H1 (cell line): Measurements from ENCODE around the gene UBE2H. TPM values are rescaled to one million over a fixed set of nuclear protein-coding genes. Genes with fewer than 3 reads are reported as not detected.

Source experiments
- CTCF ChIA-PET: fragments of 300-600 bp; sonication (Branson Sonifier 250); formaldehyde crosslinking; loops from one replicate; lab custom pipeline; 2021; ENCODE audit not compliant: partially characterized antibody; lab: Charles Lee
- POLR2A ChIA-PET: fragments of 300-600 bp; sonication (Branson Sonifier 250); formaldehyde crosslinking; loops from one replicate; lab custom pipeline; 2021; ENCODE audit warnings: inconsistent platforms; ENCODE audit not compliant: partially characterized antibody; lab: Charles Lee
- DNase-seq, 2 experiments: peaks; one replicate each; pipeline versions ENCODE4 v3.0.0 to v3.0.0-alpha.2; 2010 to 2022; ENCODE audit warnings: low spot score in 2 of 2, low read depth in 1 of 2, mixed read lengths in 1 of 2
- FAIRE-seq: peaks from 2 replicates; lab custom pipeline; 2011; peaks lifted over from hg19 to GRCh38; lab: Jason Lieb, UNC
- H2AFZ ChIP-seq: 2 replicates; pipeline ENCODE4 v1.8.1; 2012; ENCODE audit warnings: low read length, inconsistent platforms
- H2AK5ac ChIP-seq: 2 replicates; pipeline ENCODE4 v1.6.1; 2013; ENCODE audit warnings: low read depth, low read length
- H2BK120ac ChIP-seq: replicated peaks from 2 replicates; pipeline ENCODE3; 2013; ENCODE audit warnings: low read depth, low read length, inconsistent platforms
- H2BK12ac ChIP-seq: 2 replicates; pipeline ENCODE4 v1.6.1; 2013; ENCODE audit warnings: low read depth, low read length
- H2BK15ac ChIP-seq: 2 replicates; pipeline ENCODE4 v1.6.1; 2013; ENCODE audit warnings: low read length
- H2BK20ac ChIP-seq: 2 replicates; pipeline ENCODE4 v1.6.1; 2013; ENCODE audit warnings: low read length
- H2BK5ac ChIP-seq: 2 replicates; pipeline ENCODE4 v1.6.1; 2013; ENCODE audit warnings: low read depth, low read length
- H3K14ac ChIP-seq: 2 replicates; pipeline ENCODE4 v1.6.1; 2013; ENCODE audit warnings: inconsistent platforms; ENCODE audit not compliant: insufficient read length
- H3K18ac ChIP-seq: 2 replicates; pipeline ENCODE4 v1.6.1; 2013; ENCODE audit warnings: low read length; ENCODE audit errors: extremely low read depth
- H3K23ac ChIP-seq: 2 replicates; pipeline ENCODE4 v1.6.1; 2013; ENCODE audit warnings: inconsistent platforms; ENCODE audit not compliant: insufficient read length
- H3K23me2 ChIP-seq: 2 replicates; pipeline ENCODE4 v1.6.1; 2013; ENCODE audit warnings: low read depth, low read length
- H3K27ac ChIP-seq: 2 replicates; pipeline ENCODE4 v1.6.1; 2011; ENCODE audit warnings: low read depth, low read length, inconsistent platforms
- H3K27me3 ChIP-seq, 4 experiments: replicated peaks in 1 of 4; 1 replicate in 1 of 4; 2 replicates in 3 of 4; pipeline versions ENCODE4 v1.6.1 to v1.8.1; 2011 to 2013; ENCODE audit warnings: low read length in 3 of 4, mild to moderate bottlenecking in 3 of 4, inconsistent platforms in 2 of 4, mixed read lengths in 2 of 4, moderate library complexity in 1 of 4; ENCODE audit not compliant: control insufficient read depth in 3 of 4, insufficient read depth in 3 of 4; ENCODE audit errors: extremely low read depth in 1 of 4
- H3K36me3 ChIP-seq, 4 experiments: 2 replicates each; pipeline versions ENCODE4 v1.6.1 to v1.8.1; 2011 to 2013; ENCODE audit warnings: mild to moderate bottlenecking in 4 of 4, low read length in 3 of 4, moderate library complexity in 2 of 4, control low read depth in 1 of 4, inconsistent platforms in 1 of 4; ENCODE audit not compliant: insufficient read depth in 4 of 4, control insufficient read depth in 2 of 4
- H3K4ac ChIP-seq: replicated peaks from 2 replicates; pipeline ENCODE3; 2013; ENCODE audit warnings: low read length, low read depth, mixed read lengths, inconsistent platforms; ENCODE audit not compliant: insufficient read length
- H3K4me1 ChIP-seq, 4 experiments: replicated peaks in 1 of 4; 1 replicate in 1 of 4; 2 replicates in 3 of 4; pipeline versions ENCODE4 v1.6.1 to v1.8.1; 2011 to 2013; ENCODE audit warnings: low read length in 3 of 4, inconsistent platforms in 2 of 4, mixed read lengths in 1 of 4; ENCODE audit not compliant: insufficient read depth in 4 of 4, control insufficient read depth in 3 of 4
- H3K4me2 ChIP-seq, 2 experiments: 2 replicates each; pipeline versions ENCODE4 v1.6.1 to v1.8.1; 2011 to 2013; ENCODE audit warnings: low read depth in 2 of 2, low read length in 2 of 2, control low read depth in 1 of 2, inconsistent platforms in 1 of 2, mild to moderate bottlenecking in 1 of 2; ENCODE audit not compliant: insufficient read depth in 1 of 2
- H3K4me3 ChIP-seq, 4 experiments: fragments of 200-600, 300-600 bp in 1 of 4; sonication (generic), shearing (Covaris generic), sonication (Bioruptor Twin) in 1 of 4; 2 replicates each; pipeline versions ENCODE4 v1.5.1 to v1.8.1; 2011 to 2016; ENCODE audit warnings: low read length in 4 of 4, low read depth in 3 of 4, control low read depth in 2 of 4, inconsistent platforms in 2 of 4, mild to moderate bottlenecking in 2 of 4, mixed read lengths in 1 of 4, moderate library complexity in 1 of 4; ENCODE audit not compliant: insufficient read depth in 2 of 4; ENCODE audit errors: extremely low read depth in 1 of 4
- H3K56ac ChIP-seq: replicated peaks from 2 replicates; pipeline ENCODE3; 2013; ENCODE audit warnings: low read depth, mild to moderate bottlenecking, mixed read lengths, low read length, inconsistent platforms; ENCODE audit not compliant: insufficient read length
- H3K79me1 ChIP-seq: 2 replicates; pipeline ENCODE4 v1.6.1; 2013; ENCODE audit warnings: low read depth, low read length, control low read depth
- H3K79me2 ChIP-seq, 2 experiments: 2 replicates each; pipeline versions ENCODE4 v1.6.1 to v1.8.1; 2012 to 2013; ENCODE audit warnings: low read length in 2 of 2, mild to moderate bottlenecking in 2 of 2, inconsistent platforms in 1 of 2; ENCODE audit not compliant: insufficient read depth in 2 of 2, control insufficient read depth in 1 of 2
- H3K9ac ChIP-seq, 4 experiments: replicated peaks in 1 of 4; 1 replicate in 1 of 4; 2 replicates in 3 of 4; pipeline versions ENCODE4 v1.6.1 to v1.8.1; 2011 to 2013; ENCODE audit warnings: low read depth in 3 of 4, low read length in 3 of 4, control low read depth in 2 of 4, mild to moderate bottlenecking in 2 of 4, moderate library complexity in 2 of 4, inconsistent platforms in 1 of 4; ENCODE audit errors: extremely low read depth in 1 of 4
- H3K9me3 ChIP-seq, 2 experiments: 2 replicates each; pipeline versions ENCODE4 v1.6.1 to v1.8.1; 2012 to 2013; ENCODE audit warnings: mild to moderate bottlenecking in 2 of 2, moderate library complexity in 2 of 2, control low read depth in 1 of 2, inconsistent platforms in 1 of 2, low read depth in 1 of 2, low read length in 1 of 2, mixed read lengths in 1 of 2; ENCODE audit not compliant: insufficient read depth in 2 of 2
- H4K20me1 ChIP-seq, 2 experiments: replicated peaks in 1 of 2; 2 replicates each; pipeline versions ENCODE3 to v1.8.1; 2011 to 2013; ENCODE audit warnings: inconsistent platforms in 2 of 2, low read length in 2 of 2, mild to moderate bottlenecking in 1 of 2; ENCODE audit not compliant: insufficient read depth in 2 of 2, control insufficient read depth in 1 of 2
- H4K5ac ChIP-seq: 2 replicates; pipeline ENCODE4 v1.6.1; 2013; ENCODE audit warnings: low read length, low read depth, mixed read lengths, inconsistent platforms; ENCODE audit not compliant: insufficient read length
- H4K8ac ChIP-seq: 2 replicates; pipeline ENCODE4 v1.8.0; 2013; ENCODE audit warnings: mild to moderate bottlenecking, moderate library complexity, low read length, inconsistent platforms; ENCODE audit not compliant: insufficient read depth; ENCODE audit errors: extremely low read depth
- H4K91ac ChIP-seq: replicated peaks from 2 replicates; pipeline ENCODE3; 2013; ENCODE audit warnings: low read length, mixed read lengths, inconsistent platforms; ENCODE audit not compliant: insufficient read length
- POLR2AphosphoS5 ChIP-seq: IDR thresholded peaks from 2 replicates; pipeline ENCODE4 v1.6.1; 2011; ENCODE audit warnings: low read depth, low read length
- RAD21 ChIP-seq, 2 experiments: IDR thresholded peaks in 1 of 2; conservative IDR thresholded peaks in 1 of 2; 2 replicates each; pipeline ENCODE4 v1.6.1; 2011; ENCODE audit warnings: low read depth in 2 of 2, low read length in 2 of 2, improper control_type of control experiment in 1 of 2, inconsistent platforms in 1 of 2, mild to moderate bottlenecking in 1 of 2, moderate library complexity in 1 of 2
- SRF ChIP-seq: IDR thresholded peaks from 2 replicates; pipeline ENCODE4 v1.6.1; 2011; ENCODE audit warnings: mild to moderate bottlenecking, low read depth, low read length, moderate library complexity
- WGBS, 2 experiments: shearing (Covaris generic) in 1 of 2; methylation state at CpG; one replicate each; pipeline versions ENCODE4 v1.1.6 to v1.1.7; 2013 to 2015; ENCODE audit warnings: low lambda C conversion rate in 2 of 2, mixed read lengths in 2 of 2, inconsistent platforms in 1 of 2, low coverage in 1 of 2, missing lambda C conversion rate in 1 of 2; ENCODE audit not compliant: insufficient replicate concordance in 2 of 2, insufficient coverage in 1 of 2, insufficient read length in 1 of 2; ENCODE audit errors: extremely low coverage in 1 of 2, missing lambda C conversion rate in 1 of 2; 5-methylcytosine and 5-hydroxymethylcytosine counted together
- polyA plus RNA-seq, 7 experiments: library from polyadenylated mRNA; depleted of rRNA in 3 of 7; stranded (reverse) in 5 of 7; unstranded in 2 of 7; fragments of >200 nt in 5 of 7; fragments of 200-250 nt in 2 of 7; gene quantifications; 1 replicate in 5 of 7; 2 replicates in 1 of 7; 4 replicates in 1 of 7; pipeline versions ENCODE4 v1.2.1 to v1.2.3, GENCODE V29; 2011 to 2013; ENCODE audit warnings: missing spikeins in 2 of 7, mixed read lengths in 2 of 7
- total RNA-seq: library from RNA; stranded (reverse); fragmentation: NEBNext Ultra II Directional; extraction: Animal tissue kit (Norgen Biotek cat#: 25700); gene quantifications from 2 replicates; pipeline ENCODE4 v1.2.1, GENCODE V29; 2021
- TF ChIP-seq, protein P1 (sequence below), 3 experiments: IDR thresholded peaks; 1 replicate in 2 of 3; 2 replicates in 1 of 3; pipeline versions ENCODE4 v1.5.1 to v1.6.1; 2011; ENCODE audit warnings: low read length in 3 of 3, mild to moderate bottlenecking in 3 of 3, inconsistent platforms in 2 of 3, low read depth in 1 of 3, moderate library complexity in 1 of 3; ENCODE audit not compliant: insufficient read depth in 1 of 3; ENCODE audit errors: control extremely low read depth in 1 of 3
- TF ChIP-seq, protein P2 (sequence below): IDR thresholded peaks from 2 replicates; pipeline ENCODE4 v1.6.1; 2011; ENCODE audit warnings: low read length, improper control_type of control experiment

UBE2H gene
- total and polyA plus RNA-seq, 2 of the 8 experiments (the other 6 are each of a cell fraction or from before 2014, with no cell fraction given): 30.6 to 62.2 TPM

DNA sequence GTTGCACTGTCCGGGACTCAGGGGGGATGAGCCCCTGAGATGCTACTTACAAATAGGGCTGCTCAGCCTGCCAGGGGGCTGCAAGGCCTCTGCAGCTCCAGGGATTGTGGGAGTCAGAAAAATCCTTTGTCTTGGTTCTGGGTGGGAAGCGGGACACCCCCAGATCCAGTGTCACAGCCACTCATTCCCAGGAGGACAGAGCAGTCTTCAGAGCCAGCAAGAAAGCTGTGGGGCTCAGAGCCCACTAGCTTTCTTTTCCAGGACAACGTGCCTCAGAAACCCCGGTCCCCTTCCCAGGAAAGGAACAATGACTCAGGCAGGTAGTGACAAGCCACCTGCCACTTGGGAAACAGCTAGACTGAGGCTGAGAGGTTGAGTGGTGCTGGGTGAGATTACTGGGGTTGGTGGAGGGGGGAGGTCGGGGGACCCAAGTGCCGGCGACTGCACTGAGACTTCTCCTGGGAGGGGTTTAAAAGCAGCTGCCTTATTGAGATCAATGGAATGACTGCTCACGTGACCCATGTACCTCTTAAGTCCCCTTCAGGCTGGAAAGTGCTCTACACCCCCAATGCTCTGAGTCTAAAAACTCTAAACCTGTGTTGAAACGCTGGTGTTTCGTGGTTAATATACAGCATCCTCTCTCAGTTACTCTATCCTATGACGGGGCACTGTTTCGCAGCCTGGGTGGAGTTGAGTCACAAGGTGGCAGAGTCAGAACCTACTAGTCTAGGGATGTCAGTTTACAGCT is 123.6 kb downstream of the UBE2H start:
- no peak overlapping the region for H2BK120ac ChIP-seq
- TF ChIP-seq, protein P1, sequence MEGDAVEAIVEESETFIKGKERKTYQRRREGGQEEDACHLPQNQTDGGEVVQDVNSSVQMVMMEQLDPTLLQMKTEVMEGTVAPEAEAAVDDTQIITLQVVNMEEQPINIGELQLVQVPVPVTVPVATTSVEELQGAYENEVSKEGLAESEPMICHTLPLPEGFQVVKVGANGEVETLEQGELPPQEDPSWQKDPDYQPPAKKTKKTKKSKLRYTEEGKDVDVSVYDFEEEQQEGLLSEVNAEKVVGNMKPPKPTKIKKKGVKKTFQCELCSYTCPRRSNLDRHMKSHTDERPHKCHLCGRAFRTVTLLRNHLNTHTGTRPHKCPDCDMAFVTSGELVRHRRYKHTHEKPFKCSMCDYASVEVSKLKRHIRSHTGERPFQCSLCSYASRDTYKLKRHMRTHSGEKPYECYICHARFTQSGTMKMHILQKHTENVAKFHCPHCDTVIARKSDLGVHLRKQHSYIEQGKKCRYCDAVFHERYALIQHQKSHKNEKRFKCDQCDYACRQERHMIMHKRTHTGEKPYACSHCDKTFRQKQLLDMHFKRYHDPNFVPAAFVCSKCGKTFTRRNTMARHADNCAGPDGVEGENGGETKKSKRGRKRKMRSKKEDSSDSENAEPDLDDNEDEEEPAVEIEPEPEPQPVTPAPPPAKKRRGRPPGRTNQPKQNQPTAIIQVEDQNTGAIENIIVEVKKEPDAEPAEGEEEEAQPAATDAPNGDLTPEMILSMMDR (IDR thresholded peaks at IDR 0.05; ENCODE audit: control extremely low read depth in 1 of 3, insufficient read depth in 1 of 3, low read depth in 1 of 3, low read length in 3 of 3): peak in 1 of 3 experiments; percentile 43; a peak in 1 of 4 replicates
- TF ChIP-seq SRF (no peak), RAD21 (IDR thresholded peaks at IDR 0.05 in 1 of 2, conservative IDR thresholded peaks at IDR 0.05 in 1 of 2; ENCODE audit: low read depth in 2 of 2, low read length in 2 of 2) (0 out of 4 replicates have a peak, but pooled peaks of 1 of the 2 experiments have one; percentile 2), POLR2AphosphoS5 (peak; percentile 28; the same call in 1 of the 2 replicates)
- TF ChIP-seq, protein P2, sequence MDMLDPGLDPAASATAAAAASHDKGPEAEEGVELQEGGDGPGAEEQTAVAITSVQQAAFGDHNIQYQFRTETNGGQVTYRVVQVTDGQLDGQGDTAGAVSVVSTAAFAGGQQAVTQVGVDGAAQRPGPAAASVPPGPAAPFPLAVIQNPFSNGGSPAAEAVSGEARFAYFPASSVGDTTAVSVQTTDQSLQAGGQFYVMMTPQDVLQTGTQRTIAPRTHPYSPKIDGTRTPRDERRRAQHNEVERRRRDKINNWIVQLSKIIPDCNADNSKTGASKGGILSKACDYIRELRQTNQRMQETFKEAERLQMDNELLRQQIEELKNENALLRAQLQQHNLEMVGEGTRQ: peak; percentile 70
- no peak overlapping the region for H3K56ac ChIP-seq
- CTCF ChIA-PET: interaction anchor here (0.7 to 8.8 kb wide), 63 partner anchors 8 to 611 kb away, joined by 3 to 141 read pairs (median 4); no protein-coding TSS in a partner anchor
- no peak overlapping the region for H3K9ac ChIP-seq
- H2AFZ ChIP-seq: no peak overlapping the region
- no peaks in the 10 kb centered on the region; the same call in 1 of the 2 replicates for H3K79me1 ChIP-seq
- DNase-seq (no peak), FAIRE-seq (no peak)
- H2BK12ac ChIP-seq: 0 out of 2 replicates have a peak overlapping the region, but pooled peaks have one; percentile 6
- peaks cover 10 to 35% (median 11%) of the 10 kb centered on the region in 4 experiments for H3K4me1 ChIP-seq
- peak overlapping the region; percentile 84 for H4K91ac ChIP-seq
- peak overlapping the region; percentile 17; the same call in 1 of the 2 replicates for H3K18ac ChIP-seq
- POLR2A ChIA-PET: interaction anchor here (0.7 to 5.6 kb wide), 5 partner anchors 28 to 221 kb away, joined by 3 to 36 read pairs (median 5); no protein-coding TSS in a partner anchor
- peak overlapping the region in 1 of 4 experiments; percentile 29; a peak in 1 of 8 replicates for H3K4me3 ChIP-seq
- no peak overlapping the region for H2BK5ac ChIP-seq
- no peak overlapping the region for H3K14ac ChIP-seq
- H3K4ac ChIP-seq: no peak overlapping the region
- H3K27ac ChIP-seq: no peak overlapping the region
- H3K79me2 ChIP-seq: no peaks in the 10 kb centered on the region
- H3K23me2 ChIP-seq: peaks cover 3% of the 10 kb centered on the region
- no peaks in the 10 kb centered on the region for H3K9me3 ChIP-seq
- peak overlapping the region; percentile 46; the same call in 1 of the 2 replicates for H2BK15ac ChIP-seq
- peaks cover 0 to 5% (median 0%) of the 10 kb centered on the region in 4 experiments; a peak in 3 of 8 replicates for H3K36me3 ChIP-seq
- 0 out of 4 replicates have a peak overlapping the region, but pooled peaks have one; percentile 12 to 44 for H3K4me2 ChIP-seq
- no peak overlapping the region for H4K5ac ChIP-seq
- no peaks in the 10 kb centered on the region for H4K20me1 ChIP-seq
- H2BK20ac ChIP-seq: 0 out of 2 replicates have a peak overlapping the region, but pooled peaks have one; percentile 1
- no peak overlapping the region; the same call in 1 of the 2 replicates for H2AK5ac ChIP-seq
- peak overlapping the region; percentile 47 for H4K8ac ChIP-seq
- WGBS, 2 experiments: 77% methylated on average over 12 of the region's 12 CpGs; no CpG with 5 or more reads in 1 of the 2 experiments
- H3K23ac ChIP-seq: no peak overlapping the region
- H3K27me3 ChIP-seq: no peaks in the 10 kb centered on the region
